Memory B cell (primary cell): ENCODE results near the gene PCDHGC5.

ENCODE experiments used
- ATAC-seq: fragments of 150-1000 bp; cut with Tn5 transposase; 2 replicates; pipeline ENCODE4 v1.10.0; 2021; ENCODE audit warnings: low read depth, mild to moderate bottlenecking, moderate library complexity
- DNase-seq, 2 donors: peaks; one replicate each; pipeline ENCODE4 v3.0.0; 2022; ENCODE audit warnings: low spot score in 2 of 2
- H3K27ac Mint-ChIP-seq: one replicate; pipeline ENCODE4 v1.8.0; 2022; ENCODE audit warnings: mild to moderate bottlenecking, moderate library complexity, mixed read lengths
- H3K27me3 Mint-ChIP-seq: one replicate; pipeline ENCODE4 v1.8.0; 2022; ENCODE audit warnings: mixed read lengths
- H3K36me3 Mint-ChIP-seq: one replicate; pipeline ENCODE4 v1.8.0; 2022; ENCODE audit warnings: mild to moderate bottlenecking, mixed read lengths
- H3K4me1 Mint-ChIP-seq: one replicate; pipeline ENCODE4 v1.8.0; 2022; ENCODE audit warnings: mixed read lengths
- H3K4me3 Mint-ChIP-seq: one replicate; pipeline ENCODE4 v1.8.0; 2022; ENCODE audit warnings: mild to moderate bottlenecking, moderate library complexity, mixed read lengths
- H3K9me3 Mint-ChIP-seq: one replicate; pipeline ENCODE4 v1.8.0; 2022; ENCODE audit warnings: mixed read lengths

PCDHGC5 gene

DNA sequence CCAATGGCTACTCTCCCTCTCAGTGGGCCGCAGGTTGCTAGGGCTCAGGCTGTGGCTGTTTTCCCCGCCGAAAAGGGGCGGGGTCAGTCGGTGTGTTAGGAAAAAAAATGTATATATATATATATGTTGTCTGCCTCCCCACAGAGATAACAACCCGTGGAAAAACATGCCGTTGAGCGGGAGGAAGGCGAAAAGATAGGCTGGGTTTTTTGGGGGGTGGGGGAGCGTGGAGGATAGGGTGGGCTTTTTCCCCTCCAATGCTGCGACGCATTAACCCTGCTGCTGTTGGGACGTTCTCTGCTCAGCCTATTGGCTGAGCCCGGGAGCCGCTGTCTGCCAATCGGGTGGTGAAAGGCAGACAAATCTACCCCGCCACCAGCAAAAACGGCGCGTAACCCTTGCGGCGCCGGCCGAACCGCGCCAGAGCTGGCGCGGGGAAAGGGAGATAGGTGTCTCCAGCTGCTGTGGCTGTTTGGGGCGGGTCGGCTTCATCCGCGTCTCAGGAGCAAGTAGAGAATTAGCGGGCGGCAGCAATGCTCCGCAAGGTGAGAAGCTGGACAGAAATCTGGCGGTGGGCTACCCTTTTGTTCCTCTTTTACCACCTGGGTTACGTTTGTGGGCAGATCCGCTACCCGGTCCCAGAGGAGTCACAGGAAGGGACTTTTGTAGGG lies 4.1 kb upstream of the PCDHGC5 start, which contains the start of gene PCDHGC4:
TSS of gene PCDHGC4 (plus strand) at position 390 of the 671 bp plus-strand sequence. CDS start at position 534, 144 bp downstream.
- ATAC-seq (peak; percentile 32), DNase-seq (no peak)
- H3K27me3 Mint-ChIP-seq, result peaks cover 26% of the 10 kb centered on the region
- peaks cover 7% of the 10 kb centered on the region for H3K4me1 Mint-ChIP-seq
- H3K9me3 Mint-ChIP-seq, result no peaks in the 10 kb centered on the region
- no peak within 1 kb of the TSS for H3K27ac Mint-ChIP-seq
- H3K36me3 Mint-ChIP-seq, result no peaks in the 10 kb centered on the region
- H3K4me3 Mint-ChIP-seq, result peak within 1 kb of the TSS; percentile 70

DNA sequence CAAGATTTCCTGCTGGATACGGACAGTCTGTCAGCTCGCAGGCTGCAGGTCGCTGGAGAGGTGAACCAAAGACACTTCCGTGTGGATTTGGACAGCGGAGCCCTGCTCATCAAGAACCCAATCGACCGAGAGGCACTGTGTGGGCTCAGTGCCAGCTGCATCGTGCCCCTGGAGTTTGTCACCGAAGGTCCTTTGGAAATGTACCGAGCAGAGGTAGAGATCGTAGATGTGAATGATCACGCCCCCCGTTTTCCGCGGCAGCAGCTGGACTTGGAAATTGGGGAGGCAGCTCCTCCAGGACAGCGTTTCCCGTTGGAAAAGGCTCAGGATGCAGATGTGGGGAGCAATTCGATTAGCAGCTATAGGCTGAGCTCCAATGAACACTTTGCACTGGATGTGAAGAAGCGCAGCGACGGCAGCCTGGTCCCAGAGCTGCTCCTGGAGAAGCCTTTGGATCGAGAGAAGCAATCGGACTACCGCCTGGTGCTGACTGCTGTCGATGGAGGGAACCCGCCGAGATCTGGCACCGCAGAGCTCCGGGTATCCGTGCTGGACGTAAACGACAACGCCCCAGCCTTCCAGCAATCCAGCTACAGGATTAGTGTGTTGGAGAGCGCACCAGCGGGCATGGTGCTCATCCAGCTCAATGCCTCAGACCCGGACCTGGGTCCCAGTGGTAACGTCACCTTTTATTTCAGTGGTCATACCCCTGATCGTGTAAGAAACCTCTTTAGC lies 3.4 kb upstream of the PCDHGC5 start:
- Mint-ChIP-seq H3K9me3 (no peaks in the 10 kb centered on the region), H3K27ac (no peak overlapping the region), H3K4me1 (peaks cover 7% of the 10 kb centered on the region), H3K36me3 (no peaks in the 10 kb centered on the region), H3K4me3 (peak overlapping the region; percentile 12), H3K27me3 (peaks cover 29% of the 10 kb centered on the region)
- DNase-seq, result no peak
- peak; percentile 27 for ATAC-seq

DNA sequence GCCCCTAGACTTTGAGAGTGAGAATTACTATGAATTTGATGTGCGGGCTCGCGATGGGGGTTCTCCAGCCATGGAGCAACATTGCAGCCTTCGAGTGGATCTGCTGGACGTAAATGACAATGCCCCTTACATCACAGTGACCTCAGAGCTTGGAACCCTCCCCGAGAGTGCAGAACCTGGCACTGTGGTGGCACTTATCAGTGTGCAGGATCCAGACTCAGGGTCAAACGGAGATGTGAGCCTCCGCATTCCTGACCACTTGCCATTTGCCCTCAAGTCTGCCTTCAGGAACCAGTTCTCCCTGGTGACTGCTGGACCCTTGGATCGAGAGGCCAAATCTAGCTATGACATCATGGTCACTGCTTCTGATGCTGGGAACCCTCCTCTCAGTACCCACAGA lies 2.8 kb upstream of the PCDHGC5 start:
- Mint-ChIP-seq H3K4me3 (no peak overlapping the region), H3K4me1 (peaks cover 10% of the 10 kb centered on the region), H3K36me3 (peaks cover 1% of the 10 kb centered on the region), H3K9me3 (no peaks in the 10 kb centered on the region), H3K27me3 (peaks cover 33% of the 10 kb centered on the region), H3K27ac (no peak overlapping the region)
- ATAC-seq (no peak), DNase-seq (no peak)

GRCh38 chr5:141487131-141487530 lies 1.8 kb upstream of the PCDHGC5 start:
- ATAC-seq, result no peak
- Mint-ChIP-seq H3K4me3 (no peak overlapping the region), H3K36me3 (peaks cover 1% of the 10 kb centered on the region), H3K4me1 (peaks cover 16% of the 10 kb centered on the region), H3K27ac (no peak overlapping the region), H3K9me3 (no peaks in the 10 kb centered on the region), H3K27me3 (peaks cover 37% of the 10 kb centered on the region)
- DNase-seq, result no peak

- no peaks in the 10 kb centered on the region for H3K9me3 Mint-ChIP-seq
- H3K27ac Mint-ChIP-seq, result no peak overlapping the region
- peaks cover 1% of the 10 kb centered on the region for H3K36me3 Mint-ChIP-seq
- H3K4me1 Mint-ChIP-seq, result peaks cover 9% of the 10 kb centered on the region
- no peak overlapping the region for H3K4me3 Mint-ChIP-seq
- H3K27me3 Mint-ChIP-seq, result peaks cover 24% of the 10 kb centered on the region
- no peak for DNase-seq
- no peak for ATAC-seq
These were observed 960 bp downstream of the PCDHGC5 start for GRCh38 chr5:141489841-141490240.

GRCh38 chr5:141490271-141490670 lies 1.4 kb downstream of the PCDHGC5 start:
- DNase-seq (no peak), ATAC-seq (no peak)
- Mint-ChIP-seq H3K27me3 (peaks cover 24% of the 10 kb centered on the region), H3K27ac (no peak overlapping the region), H3K36me3 (peaks cover 1% of the 10 kb centered on the region), H3K4me1 (peaks cover 10% of the 10 kb centered on the region), H3K9me3 (no peaks in the 10 kb centered on the region), H3K4me3 (no peak overlapping the region)

DNA sequence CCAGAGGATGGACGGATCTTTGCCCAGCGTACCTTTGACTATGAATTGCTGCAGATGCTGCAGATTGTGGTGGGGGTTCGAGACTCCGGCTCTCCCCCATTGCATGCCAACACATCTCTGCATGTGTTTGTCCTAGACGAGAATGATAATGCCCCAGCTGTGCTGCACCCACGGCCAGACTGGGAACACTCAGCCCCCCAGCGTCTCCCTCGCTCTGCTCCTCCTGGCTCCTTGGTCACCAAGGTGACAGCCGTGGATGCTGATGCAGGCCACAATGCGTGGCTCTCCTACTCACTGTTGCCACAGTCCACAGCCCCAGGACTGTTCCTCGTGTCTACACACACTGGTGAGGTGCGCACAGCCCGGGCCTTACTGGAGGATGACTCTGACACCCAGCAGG lies 1.9 kb downstream of the PCDHGC5 start:
- Mint-ChIP-seq H3K4me3 (no peak overlapping the region), H3K9me3 (no peaks in the 10 kb centered on the region), H3K36me3 (peaks cover 4% of the 10 kb centered on the region), H3K27me3 (peaks cover 29% of the 10 kb centered on the region), H3K27ac (no peak overlapping the region), H3K4me1 (peaks cover 12% of the 10 kb centered on the region)
- no peak for DNase-seq
- ATAC-seq, result no peak

DNA sequence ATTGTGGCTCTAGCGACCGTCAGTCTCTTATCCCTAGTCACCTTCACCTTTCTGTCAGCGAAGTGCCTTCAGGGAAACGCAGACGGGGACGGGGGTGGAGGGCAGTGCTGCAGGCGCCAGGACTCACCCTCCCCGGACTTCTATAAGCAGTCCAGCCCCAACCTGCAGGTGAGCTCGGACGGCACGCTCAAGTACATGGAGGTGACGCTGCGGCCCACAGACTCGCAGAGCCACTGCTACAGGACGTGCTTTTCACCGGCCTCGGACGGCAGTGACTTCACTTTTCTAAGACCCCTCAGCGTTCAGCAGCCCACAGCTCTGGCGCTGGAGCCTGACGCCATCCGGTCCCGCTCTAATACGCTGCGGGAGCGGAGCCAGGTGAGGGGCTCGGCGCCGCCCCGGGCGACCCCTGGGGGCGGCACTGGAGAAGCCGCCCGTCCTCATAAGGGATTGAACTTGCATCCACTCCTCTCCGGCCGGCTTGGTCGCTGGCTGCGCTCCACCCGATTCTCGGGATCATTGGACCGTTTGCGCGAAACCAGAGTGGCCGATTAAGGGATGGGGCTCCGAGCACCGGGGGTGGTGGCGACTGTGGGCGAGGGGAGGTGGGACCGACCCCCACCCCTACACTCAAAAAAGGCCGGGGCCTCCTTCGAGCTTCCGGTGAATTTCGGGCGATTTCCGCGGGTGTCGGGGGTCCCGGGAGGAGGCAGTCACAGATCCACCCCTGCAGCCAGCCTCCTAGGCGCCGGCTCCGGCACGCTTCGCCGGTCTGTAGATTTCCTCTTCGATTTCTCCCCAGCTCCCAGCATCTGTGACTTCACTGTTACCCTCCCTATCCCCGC lies 2.7 kb downstream of the PCDHGC5 start:
- H3K9me3 Mint-ChIP-seq, result no peaks in the 10 kb centered on the region
- no peak for DNase-seq
- peak overlapping the region; percentile 73 for H3K27ac Mint-ChIP-seq
- H3K27me3 Mint-ChIP-seq, result peaks cover 26% of the 10 kb centered on the region
- H3K4me3 Mint-ChIP-seq, result peak overlapping the region; percentile 88
- H3K4me1 Mint-ChIP-seq, result peaks cover 12% of the 10 kb centered on the region
- ATAC-seq, result peak; percentile 11
- H3K36me3 Mint-ChIP-seq, result peaks cover 4% of the 10 kb centered on the region

DNA sequence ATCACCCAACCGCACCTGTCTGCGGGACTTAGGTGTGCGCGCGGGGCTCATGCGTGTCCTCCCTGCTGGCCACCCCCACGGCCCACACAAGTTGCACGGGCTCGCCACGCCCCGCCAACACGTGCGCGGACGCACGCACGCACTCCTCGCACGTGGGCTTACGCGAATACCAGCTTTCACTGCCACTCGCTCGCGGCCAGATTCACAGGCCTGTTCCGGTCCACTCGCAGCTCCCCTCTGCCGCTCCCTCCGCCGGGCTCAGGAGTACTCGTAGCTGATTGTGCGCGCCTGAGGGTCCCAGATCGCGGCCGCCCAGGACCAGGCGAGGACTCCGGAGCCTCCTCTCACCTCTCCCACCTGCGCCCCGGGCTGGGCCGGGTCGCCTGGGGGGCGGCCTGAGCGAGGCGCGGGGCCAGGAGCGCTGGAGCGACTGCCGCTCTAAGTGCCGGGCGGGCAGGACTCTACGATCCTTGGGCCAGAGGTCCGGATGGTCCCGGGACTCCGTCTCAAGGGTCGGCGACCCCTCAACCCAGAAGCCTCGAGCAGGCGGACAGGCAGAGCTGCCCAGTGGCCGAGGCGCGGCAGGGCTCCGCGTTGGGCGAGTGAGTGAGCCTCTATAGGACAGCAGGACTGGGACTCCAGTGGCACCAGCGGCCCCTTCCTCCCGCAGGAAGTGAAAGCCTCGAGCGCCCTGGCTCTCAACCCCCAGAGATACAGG lies 3.4 kb downstream of the PCDHGC5 start:
- DNase-seq, result peak in 1 of 2 donors; percentile 52
- Mint-ChIP-seq H3K27ac (peak overlapping the region; percentile 73), H3K36me3 (peaks cover 4% of the 10 kb centered on the region), H3K4me3 (peak overlapping the region; percentile 88), H3K9me3 (no peaks in the 10 kb centered on the region), H3K27me3 (peaks cover 22% of the 10 kb centered on the region), H3K4me1 (peaks cover 12% of the 10 kb centered on the region)
- ATAC-seq, result peak; percentile 87

GRCh38 chr5:141493500-141494422 lies 4.9 kb downstream of the PCDHGC5 start:
- H3K27ac Mint-ChIP-seq, result no peak overlapping the region
- DNase-seq, result no peak
- peaks cover 18% of the 10 kb centered on the region for H3K27me3 Mint-ChIP-seq
- H3K4me3 Mint-ChIP-seq, result no peak overlapping the region
- ATAC-seq, result no peak
- peaks cover 4% of the 10 kb centered on the region for H3K36me3 Mint-ChIP-seq
- H3K9me3 Mint-ChIP-seq, result no peaks in the 10 kb centered on the region
- peaks cover 12% of the 10 kb centered on the region for H3K4me1 Mint-ChIP-seq

DNA sequence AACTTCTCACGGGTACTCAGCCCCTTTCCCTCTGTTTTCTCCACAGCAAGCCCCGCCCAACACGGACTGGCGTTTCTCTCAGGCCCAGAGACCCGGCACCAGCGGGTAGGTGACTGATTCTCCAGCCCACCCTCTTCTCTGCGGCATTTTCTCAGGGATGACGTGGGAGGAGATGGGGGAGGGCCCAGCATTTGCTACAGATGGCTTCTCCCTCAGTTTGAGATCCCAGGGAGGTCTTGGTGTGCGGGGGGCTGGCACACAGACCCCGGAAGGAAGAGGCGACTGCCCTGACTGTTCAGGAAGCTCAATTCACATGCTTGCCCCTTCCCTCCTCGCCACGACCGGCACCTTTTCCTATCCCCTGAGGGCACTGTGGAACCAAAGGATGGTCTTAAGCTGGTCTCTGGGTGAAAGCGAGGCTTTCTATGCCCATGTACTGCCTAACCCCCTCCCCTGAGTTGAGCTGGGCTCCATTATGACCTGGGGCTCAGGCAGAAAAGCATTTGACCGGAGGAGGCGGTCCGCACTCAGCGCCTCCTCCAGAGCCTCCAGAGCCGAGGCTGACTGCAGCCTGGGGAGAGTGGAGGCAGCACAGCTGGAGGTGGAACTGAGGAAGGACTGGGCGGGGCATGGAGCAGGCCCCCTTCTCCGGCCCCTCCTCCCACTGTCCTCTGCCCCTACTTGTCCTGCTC lies 6.0 kb downstream of the PCDHGC5 start:
- H3K36me3 Mint-ChIP-seq, result peaks cover 4% of the 10 kb centered on the region
- H3K4me1 Mint-ChIP-seq, result peaks cover 12% of the 10 kb centered on the region
- no peaks in the 10 kb centered on the region for H3K9me3 Mint-ChIP-seq
- H3K4me3 Mint-ChIP-seq, result peak overlapping the region; percentile 1
- H3K27ac Mint-ChIP-seq, result no peak overlapping the region
- peaks cover 18% of the 10 kb centered on the region for H3K27me3 Mint-ChIP-seq
- ATAC-seq (no peak), DNase-seq (no peak)

DNA sequence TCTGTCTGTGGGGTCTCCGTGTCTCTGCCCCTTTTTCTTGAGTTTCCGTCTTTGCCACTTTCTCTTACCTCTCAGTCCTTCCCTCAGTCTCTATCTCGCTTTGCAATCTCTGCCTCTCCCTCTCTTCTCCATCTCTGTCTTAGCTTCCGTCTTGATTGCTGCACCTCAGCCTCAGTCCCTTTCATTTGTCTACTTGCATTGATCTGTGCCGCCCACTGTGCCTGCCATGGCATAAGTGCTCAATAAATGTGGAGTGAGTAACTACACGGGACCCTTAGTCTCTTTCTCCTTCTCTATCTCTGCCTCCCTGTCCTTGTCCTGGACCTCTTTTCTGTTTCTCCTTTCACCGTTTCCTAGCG lies 6.6 kb downstream of the PCDHGC5 start:
- Mint-ChIP-seq H3K9me3 (no peaks in the 10 kb centered on the region), H3K4me1 (peaks cover 12% of the 10 kb centered on the region), H3K27me3 (peaks cover 16% of the 10 kb centered on the region), H3K27ac (no peak overlapping the region), H3K36me3 (peaks cover 4% of the 10 kb centered on the region), H3K4me3 (peak overlapping the region; percentile 1)
- no peak for DNase-seq
- ATAC-seq, result no peak
